WTC11 (cell line): ENCODE results near the gene QRFP.

Source experiments
- ATF2 ChIP-seq: sonication (generic); formaldehyde crosslinking; IDR thresholded peaks from 2 replicates; pipeline ENCODE4 v1.8.1; 2022; ENCODE audit warnings: low read depth, missing genetic modification reagents, borderline replicate concordance
- CREM ChIP-seq: sonication (generic); formaldehyde crosslinking; IDR thresholded peaks from 2 replicates; pipeline ENCODE4 v1.8.1; 2022; ENCODE audit warnings: mild to moderate bottlenecking, missing genetic modification reagents, moderate library complexity
- ETV6 ChIP-seq: sonication (generic); formaldehyde crosslinking; IDR thresholded peaks from 2 replicates; pipeline ENCODE4 v1.8.1; 2022; ENCODE audit warnings: mild to moderate bottlenecking, missing genetic modification reagents
- IRF2 ChIP-seq: sonication (generic); formaldehyde crosslinking; IDR thresholded peaks from 2 replicates; pipeline ENCODE4 v1.8.0; 2022; ENCODE audit warnings: low read depth, missing genetic modification reagents, borderline replicate concordance
- MXD4 ChIP-seq: fragments of 250-450 bp; sonication (Bioruptor Pico); IDR thresholded peaks from 2 replicates; pipeline ENCODE4 v1.8.0; 2021; ENCODE audit warnings: mild to moderate bottlenecking, moderate library complexity, borderline replicate concordance
- NFE2L1 ChIP-seq: sonication (generic); formaldehyde crosslinking; IDR thresholded peaks from 2 replicates; pipeline ENCODE4 v1.8.1; 2023; ENCODE audit warnings: missing genetic modification reagents
- NFYB ChIP-seq: sonication (generic); formaldehyde crosslinking; conservative IDR thresholded peaks from 2 replicates; pipeline ENCODE4 v1.8.0; 2022; ENCODE audit warnings: low read depth, missing genetic modification reagents
- SP1 ChIP-seq: sonication (generic); formaldehyde crosslinking; conservative IDR thresholded peaks from 2 replicates; pipeline ENCODE4 v1.8.1; 2022; ENCODE audit warnings: missing genetic modification reagents
- ZNF416 ChIP-seq: fragments of 250-450 bp; sonication (Bioruptor Pico); IDR thresholded peaks from 2 replicates; pipeline ENCODE4 v1.9.0; 2021; ENCODE audit warnings: mild to moderate bottlenecking, inconsistent platforms
- TF ChIP-seq, protein P1 (sequence below): fragments of 200-600 bp; IDR thresholded peaks from 2 replicates; pipeline ENCODE4 v1.8.0; 2022; ENCODE audit warnings: antibody characterized with exemption
- TF ChIP-seq, protein P2 (sequence below): sonication (generic); formaldehyde crosslinking; IDR thresholded peaks from 2 replicates; pipeline ENCODE4 v1.8.0; 2022; ENCODE audit warnings: mild to moderate bottlenecking, missing genetic modification reagents
- TF ChIP-seq, protein P3 (sequence below): sonication (generic); formaldehyde crosslinking; IDR thresholded peaks from 2 replicates; pipeline ENCODE4 v1.8.1; 2023; ENCODE audit warnings: mild to moderate bottlenecking, moderate library complexity, missing genetic modification reagents
- TF ChIP-seq, protein P4 (sequence below): sonication (generic); formaldehyde crosslinking; IDR thresholded peaks from 2 replicates; pipeline ENCODE4 v1.8.1; 2023; ENCODE audit warnings: mild to moderate bottlenecking, missing genetic modification reagents, moderate library complexity

DNA sequence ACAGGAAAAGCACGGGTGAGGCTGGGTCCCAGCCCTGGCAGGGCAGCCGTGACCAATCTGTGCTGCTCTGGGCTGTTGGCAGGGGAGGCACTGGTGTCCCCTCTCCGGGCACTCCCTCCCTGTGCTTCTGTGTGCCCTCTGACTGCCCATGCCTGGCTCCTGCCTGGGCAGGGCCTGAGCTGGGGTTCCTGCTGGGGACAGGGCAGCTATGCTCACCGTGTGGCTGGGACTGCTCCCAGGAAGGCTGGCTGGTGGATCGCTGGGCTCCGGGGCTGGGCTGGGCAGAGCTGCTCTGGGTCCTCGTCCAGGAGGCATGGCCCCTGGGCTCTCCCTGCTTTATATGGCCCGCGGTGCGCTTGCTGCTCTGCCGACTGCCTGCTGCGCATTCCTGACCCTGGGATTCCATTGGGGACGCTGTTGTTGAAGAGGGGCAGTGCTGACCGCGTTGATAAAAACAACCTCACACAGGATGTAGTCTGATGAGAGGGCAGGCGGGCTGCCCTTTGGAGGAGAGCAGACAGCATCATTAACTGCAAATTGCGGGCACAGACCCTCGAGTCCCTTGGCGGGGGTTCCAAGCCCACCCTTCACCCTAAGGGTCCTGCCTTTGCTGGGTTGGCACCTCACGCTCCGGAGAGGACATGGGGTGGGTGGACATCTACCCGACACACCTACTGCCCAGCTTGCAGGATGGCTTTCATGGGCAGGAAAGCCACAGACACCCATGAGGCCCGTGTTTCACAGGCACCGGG lies 955 bp downstream of the QRFP start:
- TF ChIP-seq, protein P1, sequence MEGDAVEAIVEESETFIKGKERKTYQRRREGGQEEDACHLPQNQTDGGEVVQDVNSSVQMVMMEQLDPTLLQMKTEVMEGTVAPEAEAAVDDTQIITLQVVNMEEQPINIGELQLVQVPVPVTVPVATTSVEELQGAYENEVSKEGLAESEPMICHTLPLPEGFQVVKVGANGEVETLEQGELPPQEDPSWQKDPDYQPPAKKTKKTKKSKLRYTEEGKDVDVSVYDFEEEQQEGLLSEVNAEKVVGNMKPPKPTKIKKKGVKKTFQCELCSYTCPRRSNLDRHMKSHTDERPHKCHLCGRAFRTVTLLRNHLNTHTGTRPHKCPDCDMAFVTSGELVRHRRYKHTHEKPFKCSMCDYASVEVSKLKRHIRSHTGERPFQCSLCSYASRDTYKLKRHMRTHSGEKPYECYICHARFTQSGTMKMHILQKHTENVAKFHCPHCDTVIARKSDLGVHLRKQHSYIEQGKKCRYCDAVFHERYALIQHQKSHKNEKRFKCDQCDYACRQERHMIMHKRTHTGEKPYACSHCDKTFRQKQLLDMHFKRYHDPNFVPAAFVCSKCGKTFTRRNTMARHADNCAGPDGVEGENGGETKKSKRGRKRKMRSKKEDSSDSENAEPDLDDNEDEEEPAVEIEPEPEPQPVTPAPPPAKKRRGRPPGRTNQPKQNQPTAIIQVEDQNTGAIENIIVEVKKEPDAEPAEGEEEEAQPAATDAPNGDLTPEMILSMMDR: no peak
- TF ChIP-seq, protein P2, sequence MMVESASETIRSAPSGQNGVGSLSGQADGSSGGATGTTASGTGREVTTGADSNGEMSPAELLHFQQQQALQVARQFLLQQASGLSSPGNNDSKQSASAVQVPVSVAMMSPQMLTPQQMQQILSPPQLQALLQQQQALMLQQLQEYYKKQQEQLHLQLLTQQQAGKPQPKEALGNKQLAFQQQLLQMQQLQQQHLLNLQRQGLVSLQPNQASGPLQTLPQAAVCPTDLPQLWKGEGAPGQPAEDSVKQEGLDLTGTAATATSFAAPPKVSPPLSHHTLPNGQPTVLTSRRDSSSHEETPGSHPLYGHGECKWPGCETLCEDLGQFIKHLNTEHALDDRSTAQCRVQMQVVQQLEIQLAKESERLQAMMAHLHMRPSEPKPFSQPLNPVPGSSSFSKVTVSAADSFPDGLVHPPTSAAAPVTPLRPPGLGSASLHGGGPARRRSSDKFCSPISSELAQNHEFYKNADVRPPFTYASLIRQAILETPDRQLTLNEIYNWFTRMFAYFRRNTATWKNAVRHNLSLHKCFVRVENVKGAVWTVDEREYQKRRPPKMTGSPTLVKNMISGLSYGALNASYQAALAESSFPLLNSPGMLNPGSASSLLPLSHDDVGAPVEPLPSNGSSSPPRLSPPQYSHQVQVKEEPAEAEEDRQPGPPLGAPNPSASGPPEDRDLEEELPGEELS: no peak
- TF ChIP-seq NFE2L1 (no peak), ZNF416 (CRISPR knock-in tag) (no peak), ETV6 (CRISPR knock-in tag) (no peak), MXD4 (CRISPR knock-in tag) (no peak), ATF2 (CRISPR knock-in tag) (no peak), SP1 (CRISPR knock-in tag) (no peak), CREM (CRISPR knock-in tag) (no peak), NFYB (CRISPR knock-in tag) (no peak), IRF2 (CRISPR knock-in tag) (no peak)
- TF ChIP-seq, protein P3, sequence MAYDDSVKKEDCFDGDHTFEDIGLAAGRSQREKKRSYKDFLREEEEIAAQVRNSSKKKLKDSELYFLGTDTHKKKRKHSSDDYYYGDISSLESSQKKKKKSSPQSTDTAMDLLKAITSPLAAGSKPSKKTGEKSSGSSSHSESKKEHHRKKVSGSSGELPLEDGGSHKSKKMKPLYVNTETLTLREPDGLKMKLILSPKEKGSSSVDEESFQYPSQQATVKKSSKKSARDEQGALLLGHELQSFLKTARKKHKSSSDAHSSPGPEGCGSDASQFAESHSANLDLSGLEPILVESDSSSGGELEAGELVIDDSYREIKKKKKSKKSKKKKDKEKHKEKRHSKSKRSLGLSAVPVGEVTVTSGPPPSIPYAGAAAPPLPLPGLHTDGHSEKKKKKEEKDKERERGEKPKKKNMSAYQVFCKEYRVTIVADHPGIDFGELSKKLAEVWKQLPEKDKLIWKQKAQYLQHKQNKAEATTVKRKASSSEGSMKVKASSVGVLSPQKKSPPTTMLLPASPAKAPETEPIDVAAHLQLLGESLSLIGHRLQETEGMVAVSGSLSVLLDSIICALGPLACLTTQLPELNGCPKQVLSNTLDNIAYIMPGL (CRISPR knock-in tag): no peak
- TF ChIP-seq, protein P4, sequence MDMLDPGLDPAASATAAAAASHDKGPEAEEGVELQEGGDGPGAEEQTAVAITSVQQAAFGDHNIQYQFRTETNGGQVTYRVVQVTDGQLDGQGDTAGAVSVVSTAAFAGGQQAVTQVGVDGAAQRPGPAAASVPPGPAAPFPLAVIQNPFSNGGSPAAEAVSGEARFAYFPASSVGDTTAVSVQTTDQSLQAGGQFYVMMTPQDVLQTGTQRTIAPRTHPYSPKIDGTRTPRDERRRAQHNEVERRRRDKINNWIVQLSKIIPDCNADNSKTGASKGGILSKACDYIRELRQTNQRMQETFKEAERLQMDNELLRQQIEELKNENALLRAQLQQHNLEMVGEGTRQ (CRISPR knock-in tag): no peak
